Liver (tissue), 9 donors: ENCODE results near the gene TTC22. TPM values are rescaled to one million over a fixed set of nuclear protein-coding genes. Genes with fewer than 3 reads are reported as not detected.

ENCODE experiments used
- DNase-seq: peaks from one replicate; pipeline ENCODE4 v3.0.0-alpha.2; 2017; ENCODE audit warnings: low spot score
- H3K27ac ChIP-seq, 2 donors: one replicate each; pipeline ENCODE4 v1.7.0; 2013; ENCODE audit warnings: inconsistent platforms in 2 of 2, low read length in 2 of 2, control low read depth in 1 of 2, low read depth in 1 of 2, mild to moderate bottlenecking in 1 of 2
- H3K27me3 ChIP-seq, 4 donors: one replicate each; pipeline versions ENCODE4 v1.6.1 to v1.7.0; 2013; ENCODE audit warnings: low read length in 3 of 4, inconsistent platforms in 1 of 4, mild to moderate bottlenecking in 1 of 4, moderate library complexity in 1 of 4; ENCODE audit not compliant: control insufficient read depth in 4 of 4, insufficient read depth in 4 of 4
- H3K36me3 ChIP-seq, 4 donors: one replicate each; pipeline versions ENCODE4 v1.6.1 to v1.7.0; 2013; ENCODE audit warnings: low read length in 3 of 4, mild to moderate bottlenecking in 3 of 4, low read depth in 1 of 4, moderate library complexity in 1 of 4; ENCODE audit not compliant: control insufficient read depth in 4 of 4, insufficient read depth in 3 of 4
- H3K4me1 ChIP-seq, 4 donors: one replicate each; pipeline versions ENCODE4 v1.6.1 to v1.7.0; 2013; ENCODE audit warnings: low read length in 3 of 4, mild to moderate bottlenecking in 3 of 4, moderate library complexity in 1 of 4; ENCODE audit not compliant: control insufficient read depth in 4 of 4, insufficient read depth in 4 of 4
- H3K4me3 ChIP-seq, 3 donors: one replicate each; pipeline versions ENCODE4 v1.6.1 to v1.7.0; 2013; ENCODE audit warnings: low read length in 3 of 3, control low read depth in 1 of 3, low read depth in 1 of 3, mild to moderate bottlenecking in 1 of 3
- H3K9ac ChIP-seq, 2 donors: one replicate each; pipeline ENCODE4 v1.7.0; 2013; ENCODE audit warnings: low read length in 2 of 2, mild to moderate bottlenecking in 2 of 2, moderate library complexity in 2 of 2, control low read depth in 1 of 2, low read depth in 1 of 2
- H3K9me3 ChIP-seq, 4 donors: one replicate each; pipeline versions ENCODE4 v1.6.1 to v1.7.0; 2013; ENCODE audit warnings: low read length in 3 of 4; ENCODE audit not compliant: control insufficient read depth in 4 of 4
- ATF3 ChIP-seq: IDR thresholded peaks from 2 replicates; pipeline ENCODE4 v1.6.1; 2016; ENCODE audit warnings: antibody characterized with exemption
- CTCF ChIP-seq: fragments of 150-350 bp; IDR thresholded peaks from 2 replicates; pipeline ENCODE4 v1.5.1; 2017; ENCODE audit warnings: improper control_type of control experiment, low read depth, low read length; ENCODE audit not compliant: missing input control
- EGR1 ChIP-seq, 2 donors: IDR thresholded peaks; 2 replicates each; pipeline ENCODE4 v1.6.1; 2016 to 2018; ENCODE audit warnings: antibody characterized with exemption in 2 of 2, low read depth in 2 of 2
- FOXA1 ChIP-seq: IDR thresholded peaks from 2 replicates; pipeline ENCODE4 v1.6.1; 2016; ENCODE audit warnings: antibody characterized with exemption
- FOXA2 ChIP-seq: IDR thresholded peaks from 2 replicates; pipeline ENCODE4 v1.6.1; 2016; ENCODE audit warnings: antibody characterized with exemption
- GABPA ChIP-seq, 2 donors: IDR thresholded peaks in 1 of 2; conservative IDR thresholded peaks in 1 of 2; 2 replicates each; pipeline ENCODE4 v1.6.1; 2016; ENCODE audit warnings: antibody characterized with exemption in 2 of 2, mild to moderate bottlenecking in 1 of 2, moderate library complexity in 1 of 2
- HNF4A ChIP-seq, 2 donors: conservative IDR thresholded peaks; 2 replicates each; pipeline ENCODE4 v1.6.1; 2016; ENCODE audit warnings: antibody characterized with exemption in 2 of 2, mild to moderate bottlenecking in 2 of 2
- HNF4G ChIP-seq: IDR thresholded peaks from 2 replicates; pipeline ENCODE4 v1.6.1; 2016; ENCODE audit warnings: antibody characterized with exemption
- JUND ChIP-seq, 2 donors: IDR thresholded peaks; 2 replicates each; pipeline ENCODE4 v1.6.1; 2016; ENCODE audit warnings: antibody characterized with exemption in 2 of 2
- MAX ChIP-seq: IDR thresholded peaks from 2 replicates; pipeline ENCODE4 v1.6.1; 2016; ENCODE audit warnings: antibody characterized with exemption
- NR2F2 ChIP-seq: IDR thresholded peaks from 2 replicates; pipeline ENCODE4 v1.6.1; 2016; ENCODE audit warnings: antibody characterized with exemption
- RAD21 ChIP-seq, 2 donors: IDR thresholded peaks; 2 replicates each; pipeline ENCODE4 v1.6.1; 2016; ENCODE audit warnings: antibody characterized with exemption in 2 of 2, mild to moderate bottlenecking in 2 of 2
- REST ChIP-seq: IDR thresholded peaks from 2 replicates; pipeline ENCODE4 v1.6.1; 2016; ENCODE audit warnings: antibody characterized with exemption, mild to moderate bottlenecking
- RXRA ChIP-seq, 2 donors: IDR thresholded peaks; 2 replicates each; pipeline ENCODE4 v1.6.1; 2017 to 2018; ENCODE audit warnings: antibody characterized with exemption in 2 of 2, mild to moderate bottlenecking in 1 of 2
- SP1 ChIP-seq: IDR thresholded peaks from 2 replicates; pipeline ENCODE4 v1.6.1; 2018; ENCODE audit warnings: antibody characterized with exemption, mild to moderate bottlenecking
- TAF1 ChIP-seq: conservative IDR thresholded peaks from 2 replicates; pipeline ENCODE4 v1.6.1; 2016; ENCODE audit warnings: antibody characterized with exemption, mild to moderate bottlenecking
- YY1 ChIP-seq: IDR thresholded peaks from 2 replicates; pipeline ENCODE4 v1.6.1; 2016; ENCODE audit warnings: antibody characterized with exemption, mild to moderate bottlenecking
- ZBTB33 ChIP-seq: IDR thresholded peaks from 2 replicates; pipeline ENCODE4 v1.6.1; 2016; ENCODE audit warnings: antibody characterized with exemption
- WGBS: extraction: QIAGEN DNeasy Blood & Tissue Kit; methylation state at CpG from one replicate; pipeline ENCODE4 v1.1.7; 2013; 5-methylcytosine and 5-hydroxymethylcytosine counted together
- polyA plus RNA-seq, 2 donors: library from polyadenylated mRNA; stranded (reverse) in 1 of 2; unstranded in 1 of 2; fragments of 200-250 nt in 1 of 2; fragments of >200 nt in 1 of 2; fragmentation: Nextera tagmentation in 1 of 2; extraction: Ambion mirVana in 1 of 2; gene quantifications; one replicate each; pipeline versions ENCODE4 v1.2.1 to v1.2.3, GENCODE V29; 2013 to 2015
- total RNA-seq, 2 donors: library from RNA; depleted of rRNA; stranded (reverse); fragments of >200 nt; gene quantifications; one replicate each; pipeline ENCODE4 v1.2.3, GENCODE V29; 2014
- donor health status: healthy.
- donor health status: healthy.
- donor health status: healthy.
- donor health status: healthy.
- donor health status: healthy.

Gene TTC22
- total and polyA plus RNA-seq, 4 donors = 0.96 to 3.5 (median 2.3) TPM

GRCh38 chr1:54804471-54805132 is 3.5 kb upstream of the TTC22 start:
- peaks cover 19 to 60% (median 40%) of the 10 kb centered on the region in 4 donors for H3K4me1 ChIP-seq
- H3K9me3 ChIP-seq = no peaks in the 10 kb centered on the region
- no peak overlapping the region for H3K4me3 ChIP-seq
- no peak overlapping the region for H3K9ac ChIP-seq
- no peaks in the 10 kb centered on the region for H3K27me3 ChIP-seq
- peak in 1 of 2 donors; percentile 47 for TF ChIP-seq HNF4A (conservative IDR thresholded peaks at IDR 0.05)
- no peak for TF ChIP-seq FOXA2
- peak; percentile 81 for TF ChIP-seq ATF3
- TF ChIP-seq SP1 = peak; percentile 43
- TF ChIP-seq RXRA (IDR thresholded peaks at IDR 0.05) = peak in 1 of 2 donors; percentile 42
- TF ChIP-seq JUND (IDR thresholded peaks at IDR 0.05) = peak; percentile 66 to 83
- TF ChIP-seq FOXA1 = no peak
- TF ChIP-seq MAX = no peak
- peak overlapping the region; percentile 80 to 86 for H3K27ac ChIP-seq
- 49% methylated on average over 6 of the region's 6 CpGs for WGBS
- H3K36me3 ChIP-seq = no peaks in the 10 kb centered on the region
- no peak for DNase-seq

- Histone ChIP-seq H3K9ac (no peak overlapping the region), H3K4me3 (no peak overlapping the region), H3K36me3 (no peaks in the 10 kb centered on the region), H3K27ac (peak overlapping the region; percentile 80 to 86), H3K4me1 (peaks cover 19 to 55% (median 38%) of the 10 kb centered on the region in 4 donors), H3K27me3 (no peaks in the 10 kb centered on the region), H3K9me3 (no peaks in the 10 kb centered on the region)
- DNase-seq = no peak
- 40% methylated on average over 4 of the region's 4 CpGs for WGBS
- TF ChIP-seq HNF4G (peak; percentile 69), ATF3 (peak; percentile 77), FOXA1 (no peak), CTCF (no peak), SP1 (peak; percentile 60), RXRA (IDR thresholded peaks at IDR 0.05) (peak in 1 of 2 donors; percentile 80), YY1 (peak; percentile 67), REST (peak; percentile 91), HNF4A (conservative IDR thresholded peaks at IDR 0.05) (peak; percentile 91 to 94), MAX (no peak), NR2F2 (no peak), TAF1 (no peak), RAD21 (IDR thresholded peaks at IDR 0.05) (no peak), ZBTB33 (no peak), FOXA2 (no peak), JUND (IDR thresholded peaks at IDR 0.05) (peak; percentile 63 to 85), GABPA (IDR thresholded peaks at IDR 0.05 in 1 of 2, conservative IDR thresholded peaks at IDR 0.05 in 1 of 2) (no peak), EGR1 (IDR thresholded peaks at IDR 0.05; ENCODE audit: low read depth in 2 of 2) (no peak)
These were observed 2.8 kb upstream of the TTC22 start for GRCh38 chr1:54803761-54804470.
